DND-41 (cell line): ENCODE data around the gene FURIN.

Experiments used
- ATAC-seq: fragments of 200-7000 bp; cut with Tn5 transposase; 3 replicates; pipeline ENCODE4 v1.9.1; 2021; ENCODE audit warnings: low read depth; ENCODE audit not compliant: insufficient read depth
- DNase-seq: peaks from one replicate; pipeline ENCODE4 v3.0.0-alpha.2; 2020
- H2AFZ ChIP-seq: 2 replicates; pipeline ENCODE4 v1.6.0; 2012; ENCODE audit warnings: low read depth, low read length
- H3K27ac ChIP-seq: 2 replicates; pipeline ENCODE4 v1.5.1; 2012; ENCODE audit warnings: low read length, inconsistent platforms
- H3K27me3 ChIP-seq: fragments of 200-600 bp; sonication (generic); 2 replicates; pipeline ENCODE4 v1.6.0; 2012; ENCODE audit warnings: low read length, mild to moderate bottlenecking, inconsistent platforms; ENCODE audit not compliant: insufficient read depth, poor library complexity
- H3K36me3 ChIP-seq: 2 replicates; pipeline ENCODE4 v1.5.1; 2012; ENCODE audit warnings: low read length, inconsistent platforms; ENCODE audit not compliant: insufficient read depth
- H3K4me1 ChIP-seq: 2 replicates; pipeline ENCODE4 v1.5.1; 2012; ENCODE audit warnings: mild to moderate bottlenecking, low read length; ENCODE audit not compliant: insufficient read depth
- H3K4me2 ChIP-seq: 2 replicates; pipeline ENCODE4 v1.6.0; 2012; ENCODE audit warnings: mild to moderate bottlenecking, moderate library complexity, low read length, inconsistent platforms; ENCODE audit not compliant: insufficient read depth
- H3K4me3 ChIP-seq, 2 experiments: fragments of 200-600 bp in 1 of 2; shearing (Covaris generic) in 1 of 2; 2 replicates each; pipeline ENCODE4 v1.5.1; 2012 to 2016; ENCODE audit warnings: inconsistent platforms in 2 of 2, low read length in 2 of 2, mild to moderate bottlenecking in 2 of 2, low read depth in 1 of 2, moderate library complexity in 1 of 2
- H3K79me2 ChIP-seq: 2 replicates; pipeline ENCODE4 v1.6.0; 2012; ENCODE audit warnings: low read length, inconsistent platforms; ENCODE audit not compliant: insufficient read depth
- H3K9ac ChIP-seq: 2 replicates; pipeline ENCODE4 v1.6.0; 2012; ENCODE audit warnings: low read depth, mild to moderate bottlenecking, inconsistent platforms, low read length, moderate library complexity
- H3K9me3 ChIP-seq: 2 replicates; pipeline ENCODE4 v1.5.1; 2012; ENCODE audit warnings: low read length, moderate library complexity, mild to moderate bottlenecking, inconsistent platforms; ENCODE audit not compliant: insufficient read depth, severe bottlenecking
- H4K20me1 ChIP-seq: 2 replicates; pipeline ENCODE4 v1.6.0; 2012; ENCODE audit warnings: low read length; ENCODE audit not compliant: insufficient read depth
- EZH2 ChIP-seq: IDR thresholded peaks from 3 replicates; pipeline ENCODE4 v1.6.1; 2012; ENCODE audit warnings: borderline replicate concordance, low read depth, mild to moderate bottlenecking, moderate library complexity, low read length, inconsistent platforms; ENCODE audit not compliant: severe bottlenecking
- TF ChIP-seq, protein P1 (sequence below): IDR thresholded peaks from 2 replicates; pipeline ENCODE4 v1.5.1; 2012; ENCODE audit warnings: borderline replicate concordance, low read length, moderate library complexity, mild to moderate bottlenecking; ENCODE audit not compliant: poor library complexity, severe bottlenecking; ENCODE audit errors: extremely low read depth

FURIN gene

DNA sequence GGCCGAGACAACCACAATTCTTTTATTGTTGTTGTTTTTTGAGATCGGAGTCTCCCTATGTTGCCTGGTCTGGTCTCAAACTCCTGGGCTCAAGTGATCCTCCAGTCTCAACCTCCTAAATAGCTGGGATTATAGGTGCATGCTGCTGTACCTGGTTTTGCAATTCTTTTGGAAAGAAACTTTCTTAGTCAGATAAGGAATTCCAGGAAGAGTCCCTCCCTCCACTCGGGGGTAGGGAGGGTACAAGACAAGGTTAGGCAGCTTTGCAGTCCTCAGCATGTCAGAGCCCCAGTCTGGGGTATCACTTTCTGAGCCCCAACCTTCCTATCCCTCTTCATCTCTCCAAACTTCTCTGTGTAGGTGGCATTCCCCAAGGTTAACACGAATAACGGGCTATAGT is 33.8 kb upstream of the FURIN start:
- H3K4me1 ChIP-seq, result no peaks in the 10 kb centered on the region
- no peaks in the 10 kb centered on the region for H3K9me3 ChIP-seq
- no peaks in the 10 kb centered on the region for H3K79me2 ChIP-seq
- TF ChIP-seq, protein P1, sequence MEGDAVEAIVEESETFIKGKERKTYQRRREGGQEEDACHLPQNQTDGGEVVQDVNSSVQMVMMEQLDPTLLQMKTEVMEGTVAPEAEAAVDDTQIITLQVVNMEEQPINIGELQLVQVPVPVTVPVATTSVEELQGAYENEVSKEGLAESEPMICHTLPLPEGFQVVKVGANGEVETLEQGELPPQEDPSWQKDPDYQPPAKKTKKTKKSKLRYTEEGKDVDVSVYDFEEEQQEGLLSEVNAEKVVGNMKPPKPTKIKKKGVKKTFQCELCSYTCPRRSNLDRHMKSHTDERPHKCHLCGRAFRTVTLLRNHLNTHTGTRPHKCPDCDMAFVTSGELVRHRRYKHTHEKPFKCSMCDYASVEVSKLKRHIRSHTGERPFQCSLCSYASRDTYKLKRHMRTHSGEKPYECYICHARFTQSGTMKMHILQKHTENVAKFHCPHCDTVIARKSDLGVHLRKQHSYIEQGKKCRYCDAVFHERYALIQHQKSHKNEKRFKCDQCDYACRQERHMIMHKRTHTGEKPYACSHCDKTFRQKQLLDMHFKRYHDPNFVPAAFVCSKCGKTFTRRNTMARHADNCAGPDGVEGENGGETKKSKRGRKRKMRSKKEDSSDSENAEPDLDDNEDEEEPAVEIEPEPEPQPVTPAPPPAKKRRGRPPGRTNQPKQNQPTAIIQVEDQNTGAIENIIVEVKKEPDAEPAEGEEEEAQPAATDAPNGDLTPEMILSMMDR, result no peak
- no peak for TF ChIP-seq EZH2
- ATAC-seq (no peak), DNase-seq (no peak)
- no peaks in the 10 kb centered on the region for H3K27me3 ChIP-seq
- H3K4me3 ChIP-seq, result no peak overlapping the region
- H3K9ac ChIP-seq, result no peak overlapping the region
- no peaks in the 10 kb centered on the region for H4K20me1 ChIP-seq
- H3K4me2 ChIP-seq, result no peak overlapping the region
- no peak overlapping the region for H2AFZ ChIP-seq
- no peaks in the 10 kb centered on the region for H3K36me3 ChIP-seq
- H3K27ac ChIP-seq, result no peak overlapping the region

DNA sequence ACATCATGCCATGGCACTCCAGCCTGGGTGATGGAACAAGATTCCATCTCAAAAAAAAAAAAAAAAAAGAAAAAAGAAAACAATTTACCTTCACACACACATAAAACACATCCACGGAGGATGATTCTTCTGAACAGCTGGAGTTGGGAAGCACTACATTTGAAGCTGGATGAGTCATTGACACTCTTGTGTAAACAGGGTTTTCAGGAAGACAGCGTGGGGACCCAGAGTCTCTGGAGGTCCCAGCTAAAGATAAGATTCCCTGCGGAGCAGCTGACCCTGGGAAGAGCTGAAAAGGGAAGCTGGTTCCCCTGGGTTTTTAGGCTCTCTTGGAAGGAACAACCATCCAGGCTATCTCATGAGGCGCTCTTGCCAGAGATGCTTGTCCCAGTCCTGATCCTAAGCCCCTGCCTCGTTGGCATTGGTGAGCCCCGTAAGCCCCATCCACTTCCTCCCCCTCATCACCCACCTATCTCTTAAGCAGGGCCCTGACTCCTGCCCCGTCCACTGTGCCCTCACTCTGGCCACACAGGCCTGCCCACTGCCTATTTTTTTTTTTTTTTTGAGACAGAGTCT is 32.0 kb upstream of the FURIN start:
- Histone ChIP-seq H3K4me3 (no peak overlapping the region), H3K79me2 (no peaks in the 10 kb centered on the region), H3K9me3 (no peaks in the 10 kb centered on the region), H3K27ac (no peak overlapping the region), H3K4me2 (no peak overlapping the region), H3K27me3 (no peaks in the 10 kb centered on the region), H3K36me3 (no peaks in the 10 kb centered on the region), H3K9ac (no peak overlapping the region), H4K20me1 (no peaks in the 10 kb centered on the region), H2AFZ (no peak overlapping the region), H3K4me1 (no peaks in the 10 kb centered on the region)
- ATAC-seq (no peak), DNase-seq (no peak)
- TF ChIP-seq, protein P1, result no peak
- no peak for TF ChIP-seq EZH2

DNA sequence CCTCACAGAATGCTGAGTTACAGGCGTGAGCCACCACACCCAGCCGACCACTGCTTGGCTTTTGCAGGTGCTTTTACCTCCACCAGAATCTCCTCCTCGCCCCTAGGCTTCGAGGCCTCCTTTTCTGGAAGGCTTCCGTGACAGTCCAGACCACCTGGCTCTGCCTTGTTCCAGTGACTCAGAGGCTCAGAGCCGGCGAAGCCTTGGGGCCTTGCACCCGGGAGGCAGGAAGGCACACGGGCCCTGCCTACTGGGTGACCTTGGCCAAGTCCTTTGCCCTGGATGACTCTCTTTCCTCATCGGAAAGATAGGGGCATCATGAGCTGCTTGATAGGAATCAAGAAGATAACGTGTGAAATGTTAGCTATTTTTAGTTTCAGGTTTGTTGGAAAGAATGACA is 31.3 kb upstream of the FURIN start:
- Histone ChIP-seq H3K4me2 (no peak overlapping the region), H3K4me1 (no peaks in the 10 kb centered on the region), H3K27me3 (no peaks in the 10 kb centered on the region), H3K27ac (no peak overlapping the region), H3K4me3 (no peak overlapping the region), H3K9ac (no peak overlapping the region), H2AFZ (no peak overlapping the region), H3K9me3 (no peaks in the 10 kb centered on the region), H3K36me3 (no peaks in the 10 kb centered on the region), H4K20me1 (no peaks in the 10 kb centered on the region), H3K79me2 (no peaks in the 10 kb centered on the region)
- ATAC-seq (no peak), DNase-seq (no peak)
- no peak for TF ChIP-seq EZH2
- TF ChIP-seq, protein P1, result no peak
